Astrocyte (in vitro differentiated cells and primary cell): ENCODE measurements around the gene DCAKD. TPM values are rescaled to one million over a fixed set of nuclear protein-coding genes. Genes with fewer than 3 reads are reported as not detected.

Experiments used
- DNase-seq: peaks from one replicate; pipeline ENCODE4 v3.0.0-alpha.2; 2010; ENCODE audit warnings: low read depth
- FAIRE-seq: peaks from 2 replicates; lab custom pipeline; 2011; peaks lifted over from hg19 to GRCh38; lab: Jason Lieb, UNC
- H2AFZ ChIP-seq: 2 replicates; pipeline ENCODE4 v1.6.0; 2012; ENCODE audit warnings: low read depth, low read length, inconsistent platforms
- H3K27ac ChIP-seq: 2 replicates; pipeline ENCODE4 v1.5.1; 2011; ENCODE audit warnings: low read depth, low read length, inconsistent platforms
- H3K27me3 ChIP-seq: 2 replicates; pipeline ENCODE4 v1.6.0; 2011; ENCODE audit warnings: low read length, inconsistent platforms; ENCODE audit not compliant: insufficient read depth
- H3K36me3 ChIP-seq: 2 replicates; pipeline ENCODE4 v1.5.1; 2011; ENCODE audit warnings: low read length, inconsistent platforms; ENCODE audit not compliant: insufficient read depth
- H3K4me1 ChIP-seq: 2 replicates; pipeline ENCODE4 v1.5.1; 2011; ENCODE audit warnings: low read length, inconsistent platforms; ENCODE audit not compliant: insufficient read depth
- H3K4me2 ChIP-seq: 2 replicates; pipeline ENCODE4 v1.6.0; 2012; ENCODE audit warnings: low read length, inconsistent platforms
- H3K4me3 ChIP-seq: 2 replicates; pipeline ENCODE4 v1.5.1; 2011; ENCODE audit warnings: low read depth, mild to moderate bottlenecking, low read length, inconsistent platforms; ENCODE audit not compliant: insufficient read depth
- H3K79me2 ChIP-seq: 2 replicates; pipeline ENCODE4 v1.6.0; 2012; ENCODE audit warnings: mild to moderate bottlenecking, low read length, inconsistent platforms; ENCODE audit not compliant: insufficient read depth
- H3K9ac ChIP-seq: 2 replicates; pipeline ENCODE4 v1.6.0; 2012; ENCODE audit warnings: mild to moderate bottlenecking, low read length, inconsistent platforms
- H3K9me3 ChIP-seq: 2 replicates; pipeline ENCODE4 v1.5.1; 2012; ENCODE audit warnings: low read depth, mild to moderate bottlenecking, low read length, inconsistent platforms; ENCODE audit not compliant: insufficient read depth
- H4K20me1 ChIP-seq: 2 replicates; pipeline ENCODE4 v1.6.0; 2012; ENCODE audit warnings: low read length, inconsistent platforms; ENCODE audit not compliant: insufficient read depth
- H3K27ac Mint-ChIP-seq: one replicate; pipeline ENCODE4 v1.8.0; 2021; ENCODE audit warnings: mild to moderate bottlenecking, mixed read lengths; ENCODE audit not compliant: unreplicated experiment
- H3K27me3 Mint-ChIP-seq: one replicate; pipeline ENCODE4 v1.8.0; 2021; ENCODE audit warnings: low read depth, mixed read lengths; ENCODE audit not compliant: unreplicated experiment
- H3K36me3 Mint-ChIP-seq: one replicate; pipeline ENCODE4 v1.8.0; 2021; ENCODE audit warnings: low read depth, mixed read lengths; ENCODE audit not compliant: unreplicated experiment
- H3K4me1 Mint-ChIP-seq: one replicate; pipeline ENCODE4 v1.8.0; 2021; ENCODE audit warnings: low read depth, mixed read lengths; ENCODE audit not compliant: unreplicated experiment
- H3K4me3 Mint-ChIP-seq: one replicate; pipeline ENCODE4 v1.8.0; 2021; ENCODE audit warnings: mild to moderate bottlenecking, moderate library complexity, mixed read lengths; ENCODE audit not compliant: unreplicated experiment
- H3K9me3 Mint-ChIP-seq: one replicate; pipeline ENCODE4 v1.8.0; 2021; ENCODE audit warnings: mild to moderate bottlenecking, mixed read lengths; ENCODE audit not compliant: unreplicated experiment
- EZH2 ChIP-seq: IDR thresholded peaks from 2 replicates; pipeline ENCODE4 v1.6.1; 2012; ENCODE audit warnings: mild to moderate bottlenecking, low read length, inconsistent platforms; ENCODE audit not compliant: insufficient read depth
- total RNA-seq: library from RNA; stranded (reverse); gene quantifications from 2 replicates; pipeline ENCODE4 v1.2.1, GENCODE V29; 2021
- TF ChIP-seq, protein P1 (sequence below): IDR thresholded peaks from 2 replicates; pipeline ENCODE4 v1.5.1; 2011; ENCODE audit warnings: low read depth, mild to moderate bottlenecking, inconsistent platforms, low read length, moderate library complexity; ENCODE audit not compliant: insufficient read depth

DCAKD gene
- total RNA-seq, 1 donor from 2014 or later = 34.8 TPM

- Histone ChIP-seq H3K4me2 (peak overlapping the region; percentile 36), H4K20me1 (no peaks in the 10 kb centered on the region), H2AFZ (no peak overlapping the region), H3K9me3 (no peaks in the 10 kb centered on the region), H3K27ac (no peak overlapping the region), H3K4me3 (no peak overlapping the region), H3K9ac (no peak overlapping the region), H3K79me2 (no peaks in the 10 kb centered on the region), H3K27me3 (no peaks in the 10 kb centered on the region), H3K36me3 (no peaks in the 10 kb centered on the region), H3K4me1 (no peaks in the 10 kb centered on the region)
- TF ChIP-seq EZH2 = no peak
- TF ChIP-seq, protein P1, sequence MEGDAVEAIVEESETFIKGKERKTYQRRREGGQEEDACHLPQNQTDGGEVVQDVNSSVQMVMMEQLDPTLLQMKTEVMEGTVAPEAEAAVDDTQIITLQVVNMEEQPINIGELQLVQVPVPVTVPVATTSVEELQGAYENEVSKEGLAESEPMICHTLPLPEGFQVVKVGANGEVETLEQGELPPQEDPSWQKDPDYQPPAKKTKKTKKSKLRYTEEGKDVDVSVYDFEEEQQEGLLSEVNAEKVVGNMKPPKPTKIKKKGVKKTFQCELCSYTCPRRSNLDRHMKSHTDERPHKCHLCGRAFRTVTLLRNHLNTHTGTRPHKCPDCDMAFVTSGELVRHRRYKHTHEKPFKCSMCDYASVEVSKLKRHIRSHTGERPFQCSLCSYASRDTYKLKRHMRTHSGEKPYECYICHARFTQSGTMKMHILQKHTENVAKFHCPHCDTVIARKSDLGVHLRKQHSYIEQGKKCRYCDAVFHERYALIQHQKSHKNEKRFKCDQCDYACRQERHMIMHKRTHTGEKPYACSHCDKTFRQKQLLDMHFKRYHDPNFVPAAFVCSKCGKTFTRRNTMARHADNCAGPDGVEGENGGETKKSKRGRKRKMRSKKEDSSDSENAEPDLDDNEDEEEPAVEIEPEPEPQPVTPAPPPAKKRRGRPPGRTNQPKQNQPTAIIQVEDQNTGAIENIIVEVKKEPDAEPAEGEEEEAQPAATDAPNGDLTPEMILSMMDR = no peak
- H3K4me1 Mint-ChIP-seq = no peaks in the 10 kb centered on the region
- FAIRE-seq (no peak), DNase-seq (no peak)
- no peaks in the 10 kb centered on the region for H3K36me3 Mint-ChIP-seq
- no peak overlapping the region for H3K4me3 Mint-ChIP-seq
- peaks cover 38% of the 10 kb centered on the region for H3K27me3 Mint-ChIP-seq
- no peaks in the 10 kb centered on the region for H3K9me3 Mint-ChIP-seq
- H3K27ac Mint-ChIP-seq = no peak overlapping the region
These were observed 38.1 kb downstream of the DCAKD start for GRCh38 chr17:45013021-45013997.

- Histone ChIP-seq H3K4me3 (no peak overlapping the region), H2AFZ (no peak overlapping the region), H3K9me3 (no peaks in the 10 kb centered on the region), H3K4me2 (no peak overlapping the region), H4K20me1 (no peaks in the 10 kb centered on the region), H3K4me1 (no peaks in the 10 kb centered on the region), H3K9ac (no peak overlapping the region), H3K36me3 (no peaks in the 10 kb centered on the region), H3K27ac (no peak overlapping the region), H3K27me3 (peaks cover 2% of the 10 kb centered on the region), H3K79me2 (no peaks in the 10 kb centered on the region)
- Mint-ChIP-seq H3K9me3 (no peaks in the 10 kb centered on the region), H3K27ac (no peak overlapping the region), H3K4me3 (no peak overlapping the region), H3K27me3 (peaks cover 49% of the 10 kb centered on the region), H3K36me3 (no peaks in the 10 kb centered on the region), H3K4me1 (no peaks in the 10 kb centered on the region)
- DNase-seq = no peak
- TF ChIP-seq, protein P1 = no peak
- TF ChIP-seq EZH2 = no peak
- no peak for FAIRE-seq
These were observed 39.7 kb downstream of the DCAKD start for GRCh38 chr17:45011767-45012166.
